ENCODE results near the gene NRP1. TPM values are rescaled to one million over a fixed set of nuclear protein-coding genes. Genes with fewer than 3 reads are reported as not detected.
"Not testable (repeated sequence)": the region's sequence is repeated elsewhere in the genome, so short reads cannot be mapped to it uniquely, and the experiment has no call there.

The NRP1 gene
- total RNA-seq, 2 donors from 2014 or later: 11.7 to 18.4 TPM

DNA sequence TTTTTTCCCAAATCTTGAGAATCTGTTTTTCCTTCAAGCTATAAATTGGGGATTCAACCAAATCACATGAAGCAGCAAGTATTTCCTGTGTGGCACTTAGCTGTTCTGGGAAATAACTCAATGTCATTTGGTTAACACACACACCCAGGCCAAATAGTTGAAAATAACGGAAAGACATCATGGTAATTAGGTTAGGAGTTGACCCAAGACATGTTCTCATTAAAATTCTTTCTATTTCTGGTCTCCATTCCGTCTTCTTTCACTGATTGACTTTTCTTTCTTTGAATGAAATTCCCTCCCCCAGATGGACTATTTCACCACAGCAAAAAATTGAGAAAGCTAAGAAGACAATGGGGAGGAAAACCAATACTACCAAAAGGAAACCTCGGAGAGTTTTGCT, 30.5 kb downstream of the NRP1 start:
- Histone ChIP-seq H3K4me1 (peaks cover 9% of the 10 kb centered on the region), H3K36me3 (no peaks in the 10 kb centered on the region), H3K27ac (no peak overlapping the region), H3K9ac (ENCODE audit: low read depth in 2 of 2, low read length in 2 of 2) (no peak overlapping the region), H3K27me3 (no peaks in the 10 kb centered on the region), H3K4me3 (no peak overlapping the region), H3K9me3 (no peaks in the 10 kb centered on the region)
- no peak for DNase-seq
- intact Hi-C loops (cut with DNase I): no loop called here
- TF ChIP-seq, protein P1, sequence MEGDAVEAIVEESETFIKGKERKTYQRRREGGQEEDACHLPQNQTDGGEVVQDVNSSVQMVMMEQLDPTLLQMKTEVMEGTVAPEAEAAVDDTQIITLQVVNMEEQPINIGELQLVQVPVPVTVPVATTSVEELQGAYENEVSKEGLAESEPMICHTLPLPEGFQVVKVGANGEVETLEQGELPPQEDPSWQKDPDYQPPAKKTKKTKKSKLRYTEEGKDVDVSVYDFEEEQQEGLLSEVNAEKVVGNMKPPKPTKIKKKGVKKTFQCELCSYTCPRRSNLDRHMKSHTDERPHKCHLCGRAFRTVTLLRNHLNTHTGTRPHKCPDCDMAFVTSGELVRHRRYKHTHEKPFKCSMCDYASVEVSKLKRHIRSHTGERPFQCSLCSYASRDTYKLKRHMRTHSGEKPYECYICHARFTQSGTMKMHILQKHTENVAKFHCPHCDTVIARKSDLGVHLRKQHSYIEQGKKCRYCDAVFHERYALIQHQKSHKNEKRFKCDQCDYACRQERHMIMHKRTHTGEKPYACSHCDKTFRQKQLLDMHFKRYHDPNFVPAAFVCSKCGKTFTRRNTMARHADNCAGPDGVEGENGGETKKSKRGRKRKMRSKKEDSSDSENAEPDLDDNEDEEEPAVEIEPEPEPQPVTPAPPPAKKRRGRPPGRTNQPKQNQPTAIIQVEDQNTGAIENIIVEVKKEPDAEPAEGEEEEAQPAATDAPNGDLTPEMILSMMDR (IDR thresholded peaks at IDR 0.05): no peak

DNA sequence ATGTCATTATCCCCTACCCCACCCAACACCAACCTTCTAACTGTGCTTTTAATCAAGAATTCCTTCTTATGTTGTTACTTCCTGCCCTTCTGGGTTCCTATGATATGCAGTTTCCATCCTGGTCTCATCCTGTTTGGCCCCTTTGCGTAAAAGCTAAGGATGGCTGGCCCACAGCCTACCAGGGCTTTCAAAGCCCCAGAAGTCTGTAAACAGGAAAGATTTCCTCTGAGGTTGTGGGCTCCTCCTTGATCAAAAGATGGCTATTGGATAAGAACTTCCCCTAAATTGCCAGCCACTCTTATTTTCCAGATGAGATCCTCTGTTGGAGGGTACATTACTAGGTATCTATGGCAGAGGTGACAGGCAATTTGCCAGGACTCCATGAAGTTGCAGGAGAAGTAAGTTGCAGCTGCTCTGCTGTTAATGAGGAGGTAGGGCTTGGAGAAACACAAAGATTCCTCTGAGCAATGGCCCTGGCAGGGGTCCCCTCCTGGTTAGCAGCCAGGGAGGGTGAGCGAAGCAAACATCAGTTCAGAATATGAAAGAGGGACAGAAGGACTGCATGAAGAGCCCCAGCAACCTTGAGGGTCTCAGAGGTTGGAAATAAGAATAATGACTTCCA, 32.1 kb downstream of the NRP1 start:
- DNase-seq: no peak

DNA sequence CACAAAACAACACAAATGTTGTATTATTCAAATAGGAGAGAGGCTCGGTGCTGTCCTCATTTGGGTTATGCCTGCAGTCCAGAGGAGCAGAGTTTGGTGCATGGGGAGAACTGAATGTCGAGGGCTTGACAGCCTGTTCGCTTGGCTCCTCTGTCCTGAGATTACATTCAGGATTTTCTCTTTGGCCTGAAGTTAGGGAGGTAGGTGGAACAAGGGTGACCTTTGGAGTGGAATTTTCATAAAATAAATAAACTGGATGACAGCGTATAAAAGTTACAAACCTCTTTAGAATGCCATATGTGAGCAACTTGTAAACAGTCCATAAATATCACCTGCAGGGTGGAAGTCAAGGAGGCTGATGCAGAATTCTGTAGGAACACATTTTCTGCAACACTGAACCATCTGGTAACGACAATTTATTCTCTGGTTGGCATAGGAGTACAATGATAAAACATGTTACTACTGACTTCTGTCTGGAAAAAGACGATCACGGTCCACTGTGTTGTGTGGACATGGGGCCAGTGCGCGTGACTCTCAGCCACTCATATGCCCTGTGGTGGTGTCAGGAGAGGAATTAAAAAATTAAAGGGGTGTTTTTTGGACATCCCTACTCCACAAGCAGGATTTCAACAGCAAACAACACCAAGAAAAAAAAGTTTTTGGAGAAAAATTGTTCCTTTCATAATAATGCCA, 33.2 kb downstream of the NRP1 start:
- H3K27ac ChIP-seq: no peak overlapping the region
- no peak overlapping the region for H3K4me3 ChIP-seq
- TF ChIP-seq, protein P1 (IDR thresholded peaks at IDR 0.05): no peak
- no peaks in the 10 kb centered on the region for H3K27me3 ChIP-seq
- H3K36me3 ChIP-seq: no peaks in the 10 kb centered on the region
- DNase-seq: no peak
- H3K9ac ChIP-seq (ENCODE audit: low read depth in 2 of 2, low read length in 2 of 2): no peak overlapping the region
- intact Hi-C loops (cut with DNase I): no loop called here
- H3K4me1 ChIP-seq: no peaks in the 10 kb centered on the region
- H3K9me3 ChIP-seq: no peaks in the 10 kb centered on the region

More for the DNA sequence above, 32.1 kb downstream of the NRP1 start:
- TF ChIP-seq, protein P1 (IDR thresholded peaks at IDR 0.05): no peak
- Histone ChIP-seq H3K4me3 (no peak overlapping the region), H3K4me1 (peaks cover 7% of the 10 kb centered on the region), H3K9ac (ENCODE audit: low read depth in 2 of 2, low read length in 2 of 2) (no peak overlapping the region), H3K36me3 (no peaks in the 10 kb centered on the region), H3K27me3 (no peaks in the 10 kb centered on the region), H3K27ac (no peak overlapping the region), H3K9me3 (no peaks in the 10 kb centered on the region)
- intact Hi-C loops (cut with DNase I): no loop called here

GRCh38 chr10:33300544-33300943, 33.9 kb downstream of the NRP1 start:
- H3K9ac ChIP-seq (ENCODE audit: low read depth in 2 of 2, low read length in 2 of 2); DNase-seq; H3K27me3 ChIP-seq; H3K9me3 ChIP-seq; H3K27ac ChIP-seq; H3K4me1 ChIP-seq; H3K36me3 ChIP-seq; intact Hi-C loops (cut with DNase I); H3K4me3 ChIP-seq: not testable (repeated sequence)

- DNase-seq: no peak
- Histone ChIP-seq H3K4me1 (no peaks in the 10 kb centered on the region), H3K4me3 (no peak overlapping the region), H3K36me3 (no peaks in the 10 kb centered on the region), H3K27me3 (no peaks in the 10 kb centered on the region), H3K9ac (ENCODE audit: low read depth in 2 of 2, low read length in 2 of 2) (no peak overlapping the region), H3K27ac (no peak overlapping the region), H3K9me3 (no peaks in the 10 kb centered on the region)
- TF ChIP-seq, protein P1 (IDR thresholded peaks at IDR 0.05): no peak
- intact Hi-C loops (cut with DNase I): no loop called here
Observed at GRCh38 chr10:33298893-33299292, 35.6 kb downstream of the NRP1 start.

- no peaks in the 10 kb centered on the region for H3K4me1 ChIP-seq
- intact Hi-C loops (cut with DNase I): no loop called here
- no peak overlapping the region for H3K9ac ChIP-seq (ENCODE audit: low read depth in 2 of 2, low read length in 2 of 2)
- H3K4me3 ChIP-seq: no peak overlapping the region
- TF ChIP-seq, protein P1 (IDR thresholded peaks at IDR 0.05): no peak
- H3K27me3 ChIP-seq: no peaks in the 10 kb centered on the region
- H3K27ac ChIP-seq: no peak overlapping the region
- no peaks in the 10 kb centered on the region for H3K9me3 ChIP-seq
- no peaks in the 10 kb centered on the region for H3K36me3 ChIP-seq
- DNase-seq: no peak
Observed at GRCh38 chr10:33298110-33298509, 36.4 kb downstream of the NRP1 start.

All from colonic mucosa (tissue), 4 donors.